HepG2 (cell line): ENCODE measurements around the gene C1QL4. TPM values are rescaled to one million over a fixed set of nuclear protein-coding genes. Genes with fewer than 3 reads are reported as not detected.

Source experiments
- AGO2 ChIP-seq: fragments of 200-400 bp; formaldehyde crosslinking; optimal IDR thresholded peaks from 2 replicates; pipeline ENCODE3; 2017; ENCODE audit warnings: mild to moderate bottlenecking, low read depth, low read length, moderate library complexity
- CBFB ChIP-seq: sonication (generic); formaldehyde crosslinking; IDR thresholded peaks from 2 replicates; pipeline ENCODE4 v1.4.0; 2020; ENCODE audit warnings: missing genetic modification reagents
- FOXO1 ChIP-seq: sonication (generic); formaldehyde crosslinking; IDR thresholded peaks from 2 replicates; pipeline ENCODE4 v1.4.0; 2020; ENCODE audit warnings: missing genetic modification reagents
- HIVEP1 ChIP-seq: sonication (generic); formaldehyde crosslinking; IDR thresholded peaks from 2 replicates; pipeline ENCODE4 v1.4.0; 2020; ENCODE audit warnings: mild to moderate bottlenecking, missing genetic modification reagents
- IRF2 ChIP-seq: IDR thresholded peaks from 2 replicates; pipeline ENCODE4 v1.6.1; 2018; ENCODE audit warnings: missing genetic modification reagents, missing compliant biosample characterization
- NFKBIZ ChIP-seq: IDR thresholded peaks from 2 replicates; pipeline ENCODE4 v1.6.1; 2018; ENCODE audit warnings: missing genetic modification reagents, missing compliant biosample characterization
- PHF8 ChIP-seq: sonication (generic); formaldehyde crosslinking; IDR thresholded peaks from 2 replicates; pipeline ENCODE4 v1.5.0; 2020; ENCODE audit warnings: missing genetic modification reagents
- RAD21 ChIP-seq: fragments of 450-650 bp; formaldehyde crosslinking; IDR thresholded peaks from 2 replicates; pipeline ENCODE4 v1.5.0; 2020; ENCODE audit warnings: mild to moderate bottlenecking
- SAP130 ChIP-seq: IDR thresholded peaks from 2 replicates; pipeline ENCODE4 v1.6.1; 2016; ENCODE audit warnings: low read depth
- SRY ChIP-seq: sonication (generic); formaldehyde crosslinking; IDR thresholded peaks from 2 replicates; pipeline ENCODE4 v1.8.0; 2022; ENCODE audit warnings: mild to moderate bottlenecking, missing genetic modification reagents
- U2AF1 ChIP-seq: fragments of 200-400 bp; formaldehyde crosslinking; optimal IDR thresholded peaks from 2 replicates; pipeline ENCODE3; 2017; ENCODE audit warnings: mild to moderate bottlenecking, low read depth, low read length
- ZC3H4 ChIP-seq: sonication (generic); formaldehyde crosslinking; IDR thresholded peaks from 2 replicates; pipeline ENCODE4 v1.4.0; 2020; ENCODE audit warnings: missing genetic modification reagents, borderline replicate concordance
- ZFP36L1 ChIP-seq: sonication (generic); formaldehyde crosslinking; IDR thresholded peaks from 2 replicates; pipeline ENCODE4 v1.8.0; 2022; ENCODE audit warnings: mild to moderate bottlenecking, missing genetic modification reagents, moderate library complexity
- ZNF263 ChIP-seq: sonication (generic); formaldehyde crosslinking; IDR thresholded peaks from 2 replicates; pipeline ENCODE4 v1.4.0; 2020; ENCODE audit warnings: missing genetic modification reagents
- ZNF331 ChIP-seq: sonication (generic); formaldehyde crosslinking; IDR thresholded peaks from 2 replicates; pipeline ENCODE4 v1.4.0; 2020; ENCODE audit warnings: missing genetic modification reagents
- ZNF337 ChIP-seq: sonication (generic); formaldehyde crosslinking; IDR thresholded peaks from 2 replicates; pipeline ENCODE4 v1.5.1; 2020; ENCODE audit warnings: missing genetic modification reagents, low read depth, mild to moderate bottlenecking, borderline replicate concordance
- ZNF530 ChIP-seq: sonication (generic); formaldehyde crosslinking; IDR thresholded peaks from 2 replicates; pipeline ENCODE4 v1.5.0; 2020; ENCODE audit warnings: low read depth, mild to moderate bottlenecking, missing genetic modification reagents
- ZNF614 ChIP-seq: IDR thresholded peaks from 2 replicates; pipeline ENCODE4 v1.6.1; 2018; ENCODE audit warnings: missing biosample characterization, missing genetic modification reagents, inconsistent platforms, borderline replicate concordance
- ZNF773 ChIP-seq: sonication (generic); formaldehyde crosslinking; IDR thresholded peaks from 2 replicates; pipeline ENCODE4 v1.4.0; 2020; ENCODE audit warnings: missing genetic modification reagents, borderline replicate concordance
- polyA plus RNA-seq, 8 experiments: library from polyadenylated mRNA; depleted of rRNA in 3 of 8; stranded (reverse) in 7 of 8; unstranded in 1 of 8; fragments of >200 nt; fragmentation: Illumina TruSeq in 4 of 8; extraction: Trizol in 4 of 8; gene quantifications; 2 replicates each; pipeline versions ENCODE4 v1.2.1 to v1.2.3, GENCODE V29; 2011 to 2016; ENCODE audit warnings: low read depth in 4 of 8, missing spikeins in 1 of 8, mixed read lengths in 1 of 8; ENCODE audit not compliant: insufficient read depth in 1 of 8
- total RNA-seq, 5 experiments: library from RNA; depleted of rRNA; stranded (reverse); fragments of >200 nt; fragmentation: Illumina TruSeq; extraction: Trizol; gene quantifications; 2 replicates each; pipeline ENCODE4 v1.2.3, GENCODE V29; 2016; ENCODE audit warnings: low read depth in 1 of 5
- TF ChIP-seq, protein P1 (sequence below): sonication (generic); formaldehyde crosslinking; IDR thresholded peaks from 2 replicates; pipeline ENCODE4 v1.5.0; 2020; ENCODE audit warnings: mild to moderate bottlenecking, missing genetic modification reagents, borderline replicate concordance
- TF ChIP-seq, protein P2 (sequence below): sonication (generic); formaldehyde crosslinking; IDR thresholded peaks from 2 replicates; pipeline ENCODE4 v1.4.0; 2020; ENCODE audit warnings: mild to moderate bottlenecking, missing genetic modification reagents

Gene C1QL4
- total and polyA plus RNA-seq, 2 of the 13 experiments (the other 11 are each of a cell fraction or from before 2014, with no cell fraction given) = 0.03 TPM; not detected in 1

DNA sequence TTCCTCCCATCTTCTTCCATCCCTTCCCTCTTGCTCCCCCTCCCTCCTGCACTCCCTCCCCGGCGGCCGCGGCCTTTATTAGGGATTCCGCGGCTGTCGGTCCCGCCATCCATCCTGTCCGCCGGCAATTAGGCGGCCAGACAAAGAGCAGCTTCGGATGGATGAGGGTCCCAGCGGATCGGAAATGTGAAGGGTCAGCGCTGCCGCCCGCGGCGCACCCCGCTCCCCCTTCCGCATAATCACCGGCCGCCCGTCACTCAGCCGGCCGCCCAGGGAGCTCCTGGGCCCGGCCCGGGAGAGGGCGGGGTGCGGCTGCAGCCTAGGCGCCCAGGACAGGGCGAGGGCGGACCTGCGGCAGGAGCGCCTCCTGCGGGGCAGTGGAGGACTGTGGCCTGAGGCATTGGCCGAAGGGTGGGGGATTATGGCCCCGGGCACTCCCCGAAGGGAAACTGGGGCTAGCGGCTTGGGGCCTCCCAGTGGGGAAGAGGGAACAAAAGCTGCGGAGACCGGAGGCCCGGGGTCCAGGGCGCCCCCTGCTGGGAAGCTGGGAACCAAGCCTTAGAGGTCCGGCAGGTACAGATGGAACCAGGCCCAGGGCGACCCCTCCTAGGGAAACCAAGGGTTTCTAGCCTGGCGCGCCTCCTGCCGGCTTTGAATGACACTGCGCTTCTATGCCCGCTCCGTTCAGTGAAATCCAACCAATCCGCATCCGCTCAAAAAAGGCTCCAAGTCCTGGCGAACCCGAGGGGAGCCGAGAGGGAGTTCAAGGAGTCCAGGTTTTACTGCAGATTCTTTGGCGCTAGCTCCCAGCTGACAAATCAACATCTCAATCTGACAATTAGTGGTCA, 5.3 kb upstream of the C1QL4 start (continued):
- TF ChIP-seq CBFB (0 out of 2 replicates have a peak, but pooled peaks have one; percentile 5), ZNF614 (CRISPR knock-in tag) (no peak; the same call in 1 of the 2 replicates), ZNF263 (CRISPR knock-in tag) (peak; percentile 38; the same call in 1 of the 2 replicates), U2AF1 (no peak), PHF8 (CRISPR knock-in tag) (peak; percentile 43; the same call in 1 of the 2 replicates), HIVEP1 (CRISPR knock-in tag) (peak; percentile 34; the same call in 1 of the 2 replicates), ZC3H4 (no peak), ZNF337 (0 out of 2 replicates have a peak, but pooled peaks have one; percentile 44), NFKBIZ (CRISPR knock-in tag) (no peak), ZNF331 (CRISPR knock-in tag) (0 out of 2 replicates have a peak, but pooled peaks have one; percentile 25), SRY (CRISPR knock-in tag) (no peak), SAP130 (CRISPR knock-in tag) (peak; percentile 50), ZNF530 (CRISPR knock-in tag) (no peak), AGO2 (no peak), RAD21 (CRISPR knock-in tag) (peak; percentile 82), IRF2 (CRISPR knock-in tag) (peak; percentile 36; the same call in 1 of the 2 replicates), ZNF773 (no peak), ZFP36L1 (CRISPR knock-in tag) (no peak), FOXO1 (CRISPR knock-in tag) (peak; percentile 48; the same call in 1 of the 2 replicates)
- TF ChIP-seq, protein P1, sequence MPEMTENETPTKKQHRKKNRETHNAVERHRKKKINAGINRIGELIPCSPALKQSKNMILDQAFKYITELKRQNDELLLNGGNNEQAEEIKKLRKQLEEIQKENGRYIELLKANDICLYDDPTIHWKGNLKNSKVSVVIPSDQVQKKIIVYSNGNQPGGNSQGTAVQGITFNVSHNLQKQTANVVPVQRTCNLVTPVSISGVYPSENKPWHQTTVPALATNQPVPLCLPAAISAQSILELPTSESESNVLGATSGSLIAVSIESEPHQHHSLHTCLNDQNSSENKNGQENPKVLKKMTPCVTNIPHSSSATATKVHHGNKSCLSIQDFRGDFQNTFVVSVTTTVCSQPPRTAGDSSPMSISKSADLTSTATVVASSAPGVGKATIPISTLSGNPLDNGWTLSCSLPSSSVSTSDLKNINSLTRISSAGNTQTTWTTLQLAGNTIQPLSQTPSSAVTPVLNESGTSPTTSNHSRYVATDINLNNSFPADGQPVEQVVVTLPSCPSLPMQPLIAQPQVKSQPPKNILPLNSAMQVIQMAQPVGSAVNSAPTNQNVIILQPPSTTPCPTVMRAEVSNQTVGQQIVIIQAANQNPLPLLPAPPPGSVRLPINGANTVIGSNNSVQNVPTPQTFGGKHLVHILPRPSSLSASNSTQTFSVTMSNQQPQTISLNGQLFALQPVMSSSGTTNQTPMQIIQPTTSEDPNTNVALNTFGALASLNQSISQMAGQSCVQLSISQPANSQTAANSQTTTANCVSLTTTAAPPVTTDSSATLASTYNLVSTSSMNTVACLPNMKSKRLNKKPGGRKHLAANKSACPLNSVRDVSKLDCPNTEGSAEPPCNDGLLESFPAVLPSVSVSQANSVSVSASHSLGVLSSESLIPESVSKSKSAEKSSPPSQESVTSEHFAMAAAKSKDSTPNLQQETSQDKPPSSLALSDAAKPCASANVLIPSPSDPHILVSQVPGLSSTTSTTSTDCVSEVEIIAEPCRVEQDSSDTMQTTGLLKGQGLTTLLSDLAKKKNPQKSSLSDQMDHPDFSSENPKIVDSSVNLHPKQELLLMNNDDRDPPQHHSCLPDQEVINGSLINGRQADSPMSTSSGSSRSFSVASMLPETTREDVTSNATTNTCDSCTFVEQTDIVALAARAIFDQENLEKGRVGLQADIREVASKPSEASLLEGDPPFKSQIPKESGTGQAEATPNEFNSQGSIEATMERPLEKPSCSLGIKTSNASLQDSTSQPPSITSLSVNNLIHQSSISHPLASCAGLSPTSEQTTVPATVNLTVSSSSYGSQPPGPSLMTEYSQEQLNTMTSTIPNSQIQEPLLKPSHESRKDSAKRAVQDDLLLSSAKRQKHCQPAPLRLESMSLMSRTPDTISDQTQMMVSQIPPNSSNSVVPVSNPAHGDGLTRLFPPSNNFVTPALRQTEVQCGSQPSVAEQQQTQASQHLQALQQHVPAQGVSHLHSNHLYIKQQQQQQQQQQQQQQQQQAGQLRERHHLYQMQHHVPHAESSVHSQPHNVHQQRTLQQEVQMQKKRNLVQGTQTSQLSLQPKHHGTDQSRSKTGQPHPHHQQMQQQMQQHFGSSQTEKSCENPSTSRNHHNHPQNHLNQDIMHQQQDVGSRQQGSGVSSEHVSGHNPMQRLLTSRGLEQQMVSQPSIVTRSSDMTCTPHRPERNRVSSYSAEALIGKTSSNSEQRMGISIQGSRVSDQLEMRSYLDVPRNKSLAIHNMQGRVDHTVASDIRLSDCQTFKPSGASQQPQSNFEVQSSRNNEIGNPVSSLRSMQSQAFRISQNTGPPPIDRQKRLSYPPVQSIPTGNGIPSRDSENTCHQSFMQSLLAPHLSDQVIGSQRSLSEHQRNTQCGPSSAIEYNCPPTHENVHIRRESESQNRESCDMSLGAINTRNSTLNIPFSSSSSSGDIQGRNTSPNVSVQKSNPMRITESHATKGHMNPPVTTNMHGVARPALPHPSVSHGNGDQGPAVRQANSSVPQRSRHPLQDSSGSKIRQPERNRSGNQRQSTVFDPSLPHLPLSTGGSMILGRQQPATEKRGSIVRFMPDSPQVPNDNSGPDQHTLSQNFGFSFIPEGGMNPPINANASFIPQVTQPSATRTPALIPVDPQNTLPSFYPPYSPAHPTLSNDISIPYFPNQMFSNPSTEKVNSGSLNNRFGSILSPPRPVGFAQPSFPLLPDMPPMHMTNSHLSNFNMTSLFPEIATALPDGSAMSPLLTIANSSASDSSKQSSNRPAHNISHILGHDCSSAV (CRISPR knock-in tag) = no peak
- TF ChIP-seq, protein P2, sequence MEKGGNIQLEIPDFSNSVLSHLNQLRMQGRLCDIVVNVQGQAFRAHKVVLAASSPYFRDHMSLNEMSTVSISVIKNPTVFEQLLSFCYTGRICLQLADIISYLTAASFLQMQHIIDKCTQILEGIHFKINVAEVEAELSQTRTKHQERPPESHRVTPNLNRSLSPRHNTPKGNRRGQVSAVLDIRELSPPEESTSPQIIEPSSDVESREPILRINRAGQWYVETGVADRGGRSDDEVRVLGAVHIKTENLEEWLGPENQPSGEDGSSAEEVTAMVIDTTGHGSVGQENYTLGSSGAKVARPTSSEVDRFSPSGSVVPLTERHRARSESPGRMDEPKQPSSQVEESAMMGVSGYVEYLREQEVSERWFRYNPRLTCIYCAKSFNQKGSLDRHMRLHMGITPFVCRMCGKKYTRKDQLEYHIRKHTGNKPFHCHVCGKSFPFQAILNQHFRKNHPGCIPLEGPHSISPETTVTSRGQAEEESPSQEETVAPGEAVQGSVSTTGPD (CRISPR knock-in tag) = no peak
